Vagina (tissue), 2 donors: ENCODE data around the gene BEGAIN. TPM values are rescaled to one million over a fixed set of nuclear protein-coding genes. Genes with fewer than 3 reads are reported as not detected.

Source experiments
- DNase-seq, 2 donors: peaks; one replicate each; pipeline ENCODE4 v3.0.0-alpha.2; 2017; ENCODE audit errors: extremely low spot score in 2 of 2
- H3K27ac ChIP-seq: fragments of 200-600 bp; sonication (generic); one replicate; pipeline ENCODE4 v1.5.1; 2019
- H3K27me3 ChIP-seq: fragments of 200-600 bp; sonication (generic); one replicate; pipeline ENCODE4 v1.5.1; 2019
- H3K36me3 ChIP-seq, 2 donors: fragments of 200-600 bp; sonication (generic); one replicate each; pipeline ENCODE4 v1.5.1; 2017 to 2019
- H3K4me1 ChIP-seq: fragments of 200-600 bp; sonication (generic); one replicate; pipeline ENCODE4 v1.5.1; 2019
- H3K4me3 ChIP-seq, 2 donors: fragments of 200-600 bp; sonication (generic); 1 replicate in 1 of 2; 2 replicates in 1 of 2; pipeline ENCODE4 v1.5.1; 2016 to 2019
- H3K9me3 ChIP-seq: fragments of 200-600 bp; sonication (generic); one replicate; pipeline ENCODE4 v1.5.1; 2019
- POLR2A ChIP-seq, 2 donors: fragments of 450-650 bp; IDR thresholded peaks; one replicate each; pipeline ENCODE4 v1.6.1; 2017; ENCODE audit warnings: antibody characterized with exemption in 2 of 2, mild to moderate bottlenecking in 2 of 2, moderate library complexity in 2 of 2
- POLR2AphosphoS5 ChIP-seq, 2 donors: sonication (generic); formaldehyde crosslinking; IDR thresholded peaks; one replicate each; pipeline ENCODE4 v1.9.0; 2017; ENCODE audit warnings: antibody characterized with exemption in 2 of 2, mild to moderate bottlenecking in 2 of 2, low read depth in 1 of 2; ENCODE audit not compliant: insufficient read depth in 1 of 2
- intact Hi-C: fragments of 100-400 bp; cut with DNase I; formaldehyde crosslinking; loops from one replicate; pipeline ENCODE4 v1.15.1; 2023
- total RNA-seq: library from RNA; depleted of rRNA; stranded (reverse); fragments of >200 nt; gene quantifications from one replicate; pipeline ENCODE4 v1.2.3, GENCODE V29; 2016
- TF ChIP-seq, protein P1 (sequence below), 3 experiments: fragments of 450-650 bp in 2 of 3; fragments of 200-600 bp in 1 of 3; sonication (generic) in 1 of 3; IDR thresholded peaks; one replicate each; pipeline ENCODE4 v1.5.1; 2017 to 2019; ENCODE audit warnings: antibody characterized with exemption in 3 of 3, mild to moderate bottlenecking in 2 of 3, moderate library complexity in 2 of 3

BEGAIN gene
- total RNA-seq, 1 donor from 2014 or later: 3.4 TPM

DNA sequence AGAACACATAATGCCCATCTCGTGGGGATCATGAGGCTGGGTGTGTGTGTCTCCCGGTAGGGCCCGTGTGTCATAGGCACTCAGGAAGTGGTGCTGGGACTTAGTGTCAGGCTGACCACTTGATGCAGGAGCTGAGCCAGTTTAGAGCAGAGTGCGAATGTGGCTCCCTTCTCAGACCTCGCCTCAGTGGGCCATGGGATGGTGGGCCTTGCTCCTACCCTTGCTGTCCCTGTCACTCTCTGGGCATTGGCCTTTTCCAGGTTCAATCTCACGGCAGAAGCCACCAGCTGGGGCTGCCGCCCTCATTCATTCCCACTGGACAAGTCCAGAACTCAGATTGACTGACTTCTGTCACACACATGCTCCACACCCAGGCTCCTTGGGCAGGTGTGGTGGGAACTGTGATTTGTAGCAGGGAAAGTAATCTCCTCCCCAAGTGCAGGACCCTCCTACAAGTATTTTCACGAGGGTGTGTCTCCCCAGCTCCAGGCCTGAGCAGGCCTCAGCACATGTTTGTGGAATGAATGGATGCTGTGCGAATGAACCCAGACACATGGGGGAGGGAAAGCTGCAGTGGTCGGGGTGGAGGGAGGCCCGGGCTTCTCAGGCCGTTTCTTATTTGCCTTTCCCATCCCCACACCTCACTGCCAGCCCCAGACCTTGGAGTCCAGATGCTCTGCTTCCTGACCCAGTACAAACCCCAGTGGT is 54.9 kb downstream of the BEGAIN start:
- H3K4me3 ChIP-seq: no peak overlapping the region
- peaks cover 13% of the 10 kb centered on the region for H3K4me1 ChIP-seq
- DNase-seq: no peak
- no peaks in the 10 kb centered on the region for H3K27me3 ChIP-seq
- intact Hi-C loops: no loop called here
- no peaks in the 10 kb centered on the region for H3K9me3 ChIP-seq
- no peaks in the 10 kb centered on the region for H3K36me3 ChIP-seq
- no peak overlapping the region for H3K27ac ChIP-seq
- TF ChIP-seq, protein P1, sequence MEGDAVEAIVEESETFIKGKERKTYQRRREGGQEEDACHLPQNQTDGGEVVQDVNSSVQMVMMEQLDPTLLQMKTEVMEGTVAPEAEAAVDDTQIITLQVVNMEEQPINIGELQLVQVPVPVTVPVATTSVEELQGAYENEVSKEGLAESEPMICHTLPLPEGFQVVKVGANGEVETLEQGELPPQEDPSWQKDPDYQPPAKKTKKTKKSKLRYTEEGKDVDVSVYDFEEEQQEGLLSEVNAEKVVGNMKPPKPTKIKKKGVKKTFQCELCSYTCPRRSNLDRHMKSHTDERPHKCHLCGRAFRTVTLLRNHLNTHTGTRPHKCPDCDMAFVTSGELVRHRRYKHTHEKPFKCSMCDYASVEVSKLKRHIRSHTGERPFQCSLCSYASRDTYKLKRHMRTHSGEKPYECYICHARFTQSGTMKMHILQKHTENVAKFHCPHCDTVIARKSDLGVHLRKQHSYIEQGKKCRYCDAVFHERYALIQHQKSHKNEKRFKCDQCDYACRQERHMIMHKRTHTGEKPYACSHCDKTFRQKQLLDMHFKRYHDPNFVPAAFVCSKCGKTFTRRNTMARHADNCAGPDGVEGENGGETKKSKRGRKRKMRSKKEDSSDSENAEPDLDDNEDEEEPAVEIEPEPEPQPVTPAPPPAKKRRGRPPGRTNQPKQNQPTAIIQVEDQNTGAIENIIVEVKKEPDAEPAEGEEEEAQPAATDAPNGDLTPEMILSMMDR (IDR thresholded peaks at IDR 0.05): no peak
- no peak for TF ChIP-seq POLR2AphosphoS5 (IDR thresholded peaks at IDR 0.05; ENCODE audit: insufficient read depth in 1 of 2, low read depth in 1 of 2)
- no peak for TF ChIP-seq POLR2A (IDR thresholded peaks at IDR 0.05)

DNA sequence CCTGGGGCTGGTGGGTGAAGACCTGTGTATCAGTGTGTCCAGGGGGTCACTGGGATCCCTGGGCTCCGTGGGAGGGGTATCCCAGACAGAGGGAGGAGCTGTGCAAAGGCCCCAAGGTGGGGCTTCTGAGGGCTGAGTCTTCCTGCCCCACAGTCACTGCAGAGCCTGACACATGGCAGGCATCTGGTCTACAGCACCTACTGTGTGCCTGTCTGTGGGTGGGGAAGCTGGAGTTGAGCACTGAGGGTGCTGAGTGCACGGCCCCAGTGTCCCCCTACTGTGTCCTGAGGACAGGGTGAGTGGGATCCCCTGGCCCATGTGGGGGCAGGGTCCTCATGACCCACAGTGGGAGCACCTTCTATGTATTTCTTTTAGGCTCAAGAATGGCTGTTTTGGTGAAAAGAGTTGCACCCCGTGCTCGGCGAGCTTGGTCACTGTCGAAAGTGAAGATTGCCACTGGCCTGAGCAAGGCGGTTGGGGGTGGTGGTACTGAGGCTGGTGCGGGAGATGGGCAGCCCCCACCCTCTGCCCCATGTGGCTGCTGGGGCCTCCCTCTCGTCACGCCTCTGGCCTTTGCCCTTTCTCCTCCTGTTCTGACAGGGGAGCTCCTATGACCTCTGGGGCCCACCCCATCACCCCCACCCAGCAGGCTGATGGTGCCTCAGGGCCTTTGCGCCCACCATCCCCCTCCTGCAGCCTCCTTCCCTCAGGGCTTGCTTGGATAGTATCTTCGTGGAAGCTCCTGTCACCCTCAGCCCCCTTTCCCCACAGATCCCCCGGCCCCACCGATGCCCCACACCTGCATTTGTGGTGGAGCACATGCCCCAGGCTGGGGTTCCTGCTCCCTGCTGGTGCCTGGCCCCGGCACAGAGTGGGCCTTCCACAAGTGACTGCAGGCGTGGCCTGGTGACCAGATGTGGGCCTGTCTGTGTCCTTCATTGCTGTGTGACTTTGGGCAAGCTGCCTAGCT is 55.8 kb downstream of the BEGAIN start:
- Histone ChIP-seq H3K9me3 (no peaks in the 10 kb centered on the region), H3K4me1 (peaks cover 13% of the 10 kb centered on the region), H3K27ac (no peak overlapping the region), H3K36me3 (peaks cover 0 to 7% of the 10 kb centered on the region in 2 donors), H3K4me3 (no peak overlapping the region), H3K27me3 (no peaks in the 10 kb centered on the region)
- intact Hi-C loops: no loop called here
- no peak for DNase-seq
- no peak for TF ChIP-seq POLR2AphosphoS5 (IDR thresholded peaks at IDR 0.05; ENCODE audit: insufficient read depth in 1 of 2, low read depth in 1 of 2)
- TF ChIP-seq POLR2A (IDR thresholded peaks at IDR 0.05): no peak
- TF ChIP-seq, protein P1 (IDR thresholded peaks at IDR 0.05): no peak

DNA sequence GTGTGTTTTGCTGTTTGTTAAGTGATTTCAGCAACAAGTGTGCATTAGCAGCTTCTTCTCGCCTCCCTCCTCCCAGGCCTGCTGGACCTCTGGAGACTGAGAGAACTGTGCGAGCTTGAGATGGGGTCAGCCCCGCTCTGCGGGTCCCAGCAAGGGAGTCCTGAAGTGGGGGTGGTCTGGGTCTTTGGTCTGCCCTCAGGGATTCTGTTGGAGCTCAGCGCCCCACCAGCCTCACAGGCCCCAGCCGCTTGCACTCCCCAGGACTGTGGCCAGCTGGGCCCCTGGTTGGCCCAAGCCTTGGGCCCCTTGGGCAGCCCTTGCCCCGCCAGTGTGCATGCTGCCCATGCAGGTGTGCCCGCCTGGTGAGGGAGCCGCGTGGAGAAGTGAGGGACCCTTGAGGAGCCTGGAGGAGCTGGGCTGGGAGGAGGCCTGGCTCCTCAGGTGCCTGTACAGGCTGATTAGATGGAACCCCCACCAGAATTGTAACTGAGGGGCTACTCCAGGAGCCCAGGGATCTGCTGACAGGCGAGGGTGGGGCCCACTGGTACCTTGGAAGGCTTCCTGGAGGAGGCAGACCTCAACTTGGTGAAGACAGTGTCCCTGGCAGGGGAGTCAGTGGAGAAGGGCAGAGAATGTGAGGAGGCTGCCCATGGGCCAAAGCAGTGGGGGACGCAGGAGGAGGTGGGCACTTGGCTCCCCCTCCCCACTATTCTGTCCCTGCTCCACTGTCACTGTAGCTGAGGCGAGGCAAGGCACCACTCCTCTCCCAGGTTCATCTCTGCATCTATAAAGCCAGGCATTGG is 56.7 kb downstream of the BEGAIN start:
- no peaks in the 10 kb centered on the region for H3K9me3 ChIP-seq
- H3K36me3 ChIP-seq: peaks cover 0 to 7% of the 10 kb centered on the region in 2 donors
- no peak overlapping the region for H3K4me3 ChIP-seq
- DNase-seq: peak in 1 of 2 donors; percentile 80
- no peaks in the 10 kb centered on the region for H3K27me3 ChIP-seq
- intact Hi-C loops: no loop called here
- TF ChIP-seq POLR2A (IDR thresholded peaks at IDR 0.05) (no peak), POLR2AphosphoS5 (IDR thresholded peaks at IDR 0.05; ENCODE audit: insufficient read depth in 1 of 2, low read depth in 1 of 2) (no peak)
- TF ChIP-seq, protein P1 (IDR thresholded peaks at IDR 0.05): no peak
- H3K4me1 ChIP-seq: peaks cover 13% of the 10 kb centered on the region
- no peak overlapping the region for H3K27ac ChIP-seq

DNA sequence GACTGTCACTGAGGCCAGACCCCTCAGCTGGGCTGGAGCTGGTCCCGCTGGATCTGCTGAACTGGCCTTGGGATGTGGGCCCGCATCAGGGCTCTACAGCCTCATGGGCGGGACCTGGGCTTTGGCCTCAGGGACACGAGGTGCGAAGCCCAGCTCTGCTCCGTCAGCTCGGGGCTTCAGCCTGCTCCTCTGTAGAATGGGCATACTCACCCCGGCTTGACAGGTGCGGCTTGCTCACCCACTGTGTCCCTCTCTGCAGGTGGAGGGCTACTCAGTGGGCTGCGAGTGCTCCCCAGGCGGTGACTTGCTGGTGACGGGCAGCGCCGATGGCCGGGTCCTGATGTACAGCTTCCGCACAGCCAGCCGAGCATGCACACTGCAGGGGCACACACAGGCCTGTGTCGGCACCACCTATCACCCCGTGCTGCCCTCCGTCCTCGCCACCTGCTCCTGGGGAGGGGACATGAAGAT is 57.6 kb downstream of the BEGAIN start:
- TF ChIP-seq, protein P1 (IDR thresholded peaks at IDR 0.05): no peak
- TF ChIP-seq POLR2A (IDR thresholded peaks at IDR 0.05): no peak
- Histone ChIP-seq H3K36me3 (peaks cover 0 to 7% of the 10 kb centered on the region in 2 donors), H3K27ac (no peak overlapping the region)

More for the DNA sequence above, 57.6 kb downstream of the BEGAIN start:
- peak in 1 of 2 donors; percentile 69 for DNase-seq
- no peaks in the 10 kb centered on the region for H3K9me3 ChIP-seq
- H3K4me1 ChIP-seq: peaks cover 13% of the 10 kb centered on the region
- H3K27me3 ChIP-seq: no peaks in the 10 kb centered on the region
- intact Hi-C loops: no loop called here
- no peak overlapping the region for H3K4me3 ChIP-seq
